Caco-2 (cell line): Measurements from ENCODE around the gene CATSPERD. TPM values are rescaled to one million over a fixed set of nuclear protein-coding genes. Genes with fewer than 3 reads are reported as not detected.
A peak's percentile ranks its signal among the peaks of the same experiment; 100 is the strongest.
"Not testable (repeated sequence)": the region's sequence is repeated elsewhere in the genome, so short reads cannot be mapped to it uniquely, and the experiment has no call there.

ENCODE experiments used
- BruUV-seq: library from RNA; stranded (reverse); fragments of 400-500 nt; replicated peaks from 2 replicates; lab custom pipeline; 2021; lab: Mats Ljungman, UMichigan
- CTCF ChIA-PET: fragments of 300-600 bp; sonication (Branson Sonifier 250); formaldehyde crosslinking; loops from one replicate; lab custom pipeline; 2022; ENCODE audit warnings: antibody characterized with exemption; lab: Charles Lee
- POLR2A ChIA-PET: fragments of 300-600 bp; sonication (Branson Sonifier 250); formaldehyde crosslinking; loops from one replicate; lab custom pipeline; 2022; ENCODE audit warnings: antibody characterized with exemption; lab: Charles Lee
- DNase-seq, 2 experiments: peaks; one replicate each; pipeline versions ENCODE4 v3.0.0 to v3.0.0-alpha.2; 2020 to 2022
- H3K27me3 ChIP-seq: replicated peaks from 2 replicates; pipeline ENCODE4 v1.6.0; 2011; ENCODE audit warnings: low read length; ENCODE audit not compliant: control insufficient read depth, insufficient read depth
- H3K36me3 ChIP-seq: 2 replicates; pipeline ENCODE4 v1.5.1; 2011; ENCODE audit warnings: low read length; ENCODE audit not compliant: control insufficient read depth, insufficient read depth
- H3K4me1 ChIP-seq: fragments of 250-450 bp; sonication (Bioruptor Pico); 2 replicates; pipeline ENCODE4 v1.5.1; 2020; ENCODE audit warnings: mild to moderate bottlenecking
- H3K4me3 ChIP-seq: 2 replicates; pipeline ENCODE4 v1.5.1; 2011; ENCODE audit warnings: low read depth, mild to moderate bottlenecking, control low read depth, low read length
- H3K9me3 ChIP-seq: fragments of 250-450 bp; sonication (Bioruptor Pico); 2 replicates; pipeline ENCODE4 v1.5.1; 2020; ENCODE audit warnings: mild to moderate bottlenecking, moderate library complexity
- H3K27ac Mint-ChIP-seq: one replicate; pipeline ENCODE4 v1.8.0; 2022; ENCODE audit warnings: mixed read lengths; ENCODE audit not compliant: unreplicated experiment
- H3K27me3 Mint-ChIP-seq: one replicate; pipeline ENCODE4 v1.8.0; 2022; ENCODE audit warnings: mixed read lengths; ENCODE audit not compliant: insufficient read depth, unreplicated experiment
- H3K36me3 Mint-ChIP-seq: one replicate; pipeline ENCODE4 v1.8.0; 2022; ENCODE audit warnings: mild to moderate bottlenecking, mixed read lengths; ENCODE audit not compliant: insufficient read depth, unreplicated experiment
- H3K4me1 Mint-ChIP-seq: one replicate; pipeline ENCODE4 v1.8.0; 2022; ENCODE audit warnings: low read depth, mixed read lengths; ENCODE audit not compliant: unreplicated experiment
- H3K4me3 Mint-ChIP-seq: one replicate; pipeline ENCODE4 v1.8.0; 2022; ENCODE audit warnings: mild to moderate bottlenecking, moderate library complexity, mixed read lengths; ENCODE audit not compliant: unreplicated experiment
- H3K9me3 Mint-ChIP-seq: one replicate; pipeline ENCODE4 v1.8.0; 2022; ENCODE audit warnings: mixed read lengths; ENCODE audit not compliant: unreplicated experiment
- CTCF ChIP-seq, 2 experiments: fragments of 200-600 bp in 1 of 2; IDR thresholded peaks; 1 replicate in 1 of 2; 2 replicates in 1 of 2; pipeline versions ENCODE4 v1.5.1 to v1.8.0; 2011 to 2022; ENCODE audit warnings: antibody characterized with exemption in 1 of 2, control low read depth in 1 of 2, inconsistent platforms in 1 of 2, low read depth in 1 of 2, low read length in 1 of 2, mild to moderate bottlenecking in 1 of 2, moderate library complexity in 1 of 2; ENCODE audit not compliant: insufficient read depth in 1 of 2, severe bottlenecking in 1 of 2, unreplicated experiment in 1 of 2
- intact Hi-C: fragments of 100-400 bp; cut with micrococcal nuclease; formaldehyde crosslinking; loops from one replicate; pipeline ENCODE4 v1.10.0; 2022; ENCODE audit not compliant: unreplicated experiment
- total RNA-seq: library from RNA; stranded (reverse); gene quantifications from 2 replicates; pipeline ENCODE4 v1.2.3, GENCODE V29; 2022

Gene CATSPERD
- total RNA-seq, 1 experiment from 2014 or later: not detected

DNA sequence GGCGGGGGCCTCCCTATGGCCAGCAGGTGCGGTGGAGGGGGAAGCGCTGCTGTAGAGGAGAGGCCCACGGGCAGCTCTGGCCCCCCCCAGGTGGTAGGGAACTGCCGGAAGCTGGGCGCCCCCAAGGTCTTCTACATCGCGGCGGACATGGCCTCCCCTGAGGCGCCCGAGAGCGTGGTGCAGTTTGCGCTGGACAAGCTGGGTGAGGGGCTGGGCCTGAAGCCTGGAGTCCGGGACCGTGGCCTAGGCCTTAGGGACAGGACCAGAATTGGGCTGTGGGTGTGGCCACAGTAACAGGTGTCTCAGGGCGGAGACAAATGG lies 34.2 kb upstream of the CATSPERD start:
- BruUV-seq: no TSS peak
- intact Hi-C loops: no loop called here
- H3K4me1 Mint-ChIP-seq: peaks cover 6% of the 10 kb centered on the region
- Histone ChIP-seq H3K36me3 (peaks cover 4% of the 10 kb centered on the region; the same call in 1 of the 2 replicates), H3K4me3 (peak overlapping the region; percentile 76), H3K4me1 (no peaks in the 10 kb centered on the region), H3K27me3 (no peaks in the 10 kb centered on the region), H3K9me3 (no peaks in the 10 kb centered on the region)
- no peaks in the 10 kb centered on the region for H3K9me3 Mint-ChIP-seq
- H3K27ac Mint-ChIP-seq: peak overlapping the region; percentile 45
- H3K27me3 Mint-ChIP-seq: no peaks in the 10 kb centered on the region
- CTCF ChIA-PET: interaction anchor here (1.3 to 1.5 kb wide), 2 partner anchors 34 to 118 kb away, joined by 5 to 8 read pairs; partner anchors contain the start of genes CATSPERD and LONP1
- no peak for TF ChIP-seq CTCF (IDR thresholded peaks at IDR 0.05; ENCODE audit: insufficient read depth in 1 of 2, low read depth in 1 of 2, low read length in 1 of 2, severe bottlenecking in 1 of 2, unreplicated experiment in 1 of 2)
- POLR2A ChIA-PET: interaction anchor here (0.5 to 1.2 kb wide), 6 partner anchors 32 to 1228 kb away, joined by 3 to 6 read pairs (median 4); partner anchors contain the start of genes CATSPERD, LONP1, SAFB and SAFB2
- H3K36me3 Mint-ChIP-seq: peaks cover 23% of the 10 kb centered on the region
- DNase-seq: no peak
- peak overlapping the region; percentile 75 for H3K4me3 Mint-ChIP-seq

GRCh38 chr19:5686647-5687359 lies 33.6 kb upstream of the CATSPERD start:
- peak; percentile 97 to 99 for DNase-seq
- Histone ChIP-seq H3K4me1 (no peaks in the 10 kb centered on the region), H3K4me3 (peak overlapping the region; percentile 76), H3K9me3 (no peaks in the 10 kb centered on the region), H3K36me3 (peaks cover 6% of the 10 kb centered on the region), H3K27me3 (no peaks in the 10 kb centered on the region)
- H3K36me3 Mint-ChIP-seq: peaks cover 23% of the 10 kb centered on the region
- peak; percentile 77 to 83 for TF ChIP-seq CTCF (IDR thresholded peaks at IDR 0.05; ENCODE audit: insufficient read depth in 1 of 2, low read depth in 1 of 2, low read length in 1 of 2, severe bottlenecking in 1 of 2, unreplicated experiment in 1 of 2)
- ChIA-PET CTCF (interaction anchor here (0.6 to 1.5 kb wide), 9 partner anchors 20 to 707 kb away, joined by 3 to 9 read pairs (median 5); partner anchors contain the start of genes CATSPERD, LONP1, SAFB2 and TINCR), POLR2A (interaction anchor here (0.5 to 1.2 kb wide), 8 partner anchors 32 to 1228 kb away, joined by 3 to 6 read pairs (median 4); partner anchors contain the start of genes CATSPERD, LONP1, SAFB and SAFB2)
- peak overlapping the region; percentile 45 for H3K27ac Mint-ChIP-seq
- no TSS peak for BruUV-seq
- peaks cover 1% of the 10 kb centered on the region for H3K4me1 Mint-ChIP-seq
- intact Hi-C loops: no loop called here
- H3K9me3 Mint-ChIP-seq: no peaks in the 10 kb centered on the region
- no peaks in the 10 kb centered on the region for H3K27me3 Mint-ChIP-seq
- H3K4me3 Mint-ChIP-seq: peak overlapping the region; percentile 75

DNA sequence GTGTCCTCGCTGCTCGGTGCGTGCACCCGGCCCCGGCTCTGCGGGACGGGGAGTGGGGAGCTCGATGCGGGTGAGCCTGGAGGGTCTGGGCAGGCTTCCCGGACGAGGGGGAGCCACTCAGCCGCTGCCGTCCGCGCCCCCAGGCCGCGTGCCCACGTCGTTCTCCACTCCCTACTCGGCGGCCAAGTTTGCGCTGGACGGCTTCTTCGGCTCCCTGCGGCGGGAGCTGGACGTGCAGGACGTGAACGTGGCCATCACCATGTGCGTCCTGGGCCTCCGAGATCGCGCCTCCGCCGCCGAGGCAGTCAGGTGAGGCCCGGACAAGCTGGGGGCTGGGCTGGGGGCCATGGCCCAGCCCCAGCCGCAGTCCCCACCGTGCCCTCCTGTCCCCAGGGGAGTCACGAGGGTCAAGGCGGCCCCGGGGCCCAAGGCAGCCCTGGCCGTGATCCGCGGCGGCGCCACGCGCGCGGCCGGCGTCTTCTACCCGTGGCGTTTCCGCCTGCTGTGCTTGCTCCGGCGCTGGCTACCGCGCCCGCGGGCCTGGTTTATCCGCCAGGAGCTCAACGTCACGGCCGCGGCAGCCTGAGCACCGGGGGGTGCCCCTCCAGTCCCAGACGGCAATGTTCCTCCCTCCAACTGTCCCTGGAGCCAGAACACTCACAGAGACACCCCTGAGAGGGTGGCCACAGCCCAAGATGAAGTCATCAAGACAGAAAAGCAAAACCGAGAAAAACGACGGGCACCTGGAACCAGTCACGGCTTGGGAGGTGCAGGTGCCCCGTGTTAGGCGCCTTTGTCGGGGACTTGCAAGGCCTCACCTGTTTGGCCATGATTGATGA lies 32.9 kb upstream of the CATSPERD start:
- TF ChIP-seq CTCF (IDR thresholded peaks at IDR 0.05; ENCODE audit: insufficient read depth in 1 of 2, low read depth in 1 of 2, low read length in 1 of 2, severe bottlenecking in 1 of 2, unreplicated experiment in 1 of 2): no peak
- Histone ChIP-seq H3K36me3 (peaks cover 7% of the 10 kb centered on the region), H3K27me3 (no peaks in the 10 kb centered on the region), H3K9me3 (no peaks in the 10 kb centered on the region), H3K4me3 (peak overlapping the region; percentile 16; the same call in 1 of the 2 replicates), H3K4me1 (no peaks in the 10 kb centered on the region)
- no TSS peak for BruUV-seq
- Mint-ChIP-seq H3K27me3 (no peaks in the 10 kb centered on the region), H3K4me1 (no peaks in the 10 kb centered on the region), H3K36me3 (peaks cover 30% of the 10 kb centered on the region), H3K4me3 (peak overlapping the region; percentile 75), H3K27ac (peak overlapping the region; percentile 43), H3K9me3 (no peaks in the 10 kb centered on the region)
- CTCF ChIA-PET: interaction anchor here (0.6 to 1.5 kb wide), 8 partner anchors 21 to 706 kb away, joined by 3 to 9 read pairs (median 5); partner anchors contain the start of genes CATSPERD, LONP1, SAFB2 and TINCR
- no peak for DNase-seq
- POLR2A ChIA-PET: interaction anchor here (0.8 to 1.2 kb wide), 3 partner anchors 31 to 140 kb away, joined by 3 to 6 read pairs (median 6); partner anchors contain the start of genes CATSPERD and LONP1
- intact Hi-C loops: no loop called here

DNA sequence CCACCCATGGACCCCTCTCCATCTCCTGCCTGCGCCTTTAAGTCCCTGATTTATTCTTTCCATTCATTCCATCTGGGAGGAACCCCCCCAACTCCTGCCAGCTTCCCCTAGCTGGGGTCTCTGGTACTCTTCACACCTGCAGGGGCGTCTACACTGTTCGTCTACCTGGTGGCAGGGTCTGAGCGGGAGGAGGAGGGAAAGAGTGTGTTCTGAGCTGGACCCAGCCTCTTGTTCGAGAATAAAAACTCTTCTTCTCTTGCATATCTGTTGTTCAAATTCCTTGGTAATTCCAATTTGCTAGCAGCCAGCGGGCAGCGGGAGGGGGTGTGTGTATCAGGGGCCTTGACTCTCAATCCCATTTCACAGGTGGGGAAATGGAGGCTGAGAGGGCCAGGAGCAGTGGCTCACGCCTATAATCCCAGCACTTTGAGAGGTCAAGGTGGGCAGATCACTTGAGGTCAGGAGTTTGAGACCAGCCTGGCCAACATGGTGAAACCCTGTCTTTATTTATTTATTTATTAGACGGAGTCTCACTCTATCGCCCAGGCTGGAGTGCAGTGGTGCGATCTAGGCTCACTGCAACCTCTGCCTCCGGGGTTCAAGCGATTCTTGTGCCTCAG lies 32.1 kb upstream of the CATSPERD start:
- peak overlapping the region; percentile 43 for H3K27ac Mint-ChIP-seq

More for the DNA sequence above, 32.1 kb upstream of the CATSPERD start:
- intact Hi-C loops, H3K36me3 ChIP-seq, DNase-seq, H3K27me3 ChIP-seq, H3K4me1 Mint-ChIP-seq, H3K9me3 ChIP-seq, H3K27me3 Mint-ChIP-seq, H3K4me3 ChIP-seq, H3K4me1 ChIP-seq, BruUV-seq, H3K9me3 Mint-ChIP-seq: not testable (repeated sequence)
- CTCF ChIA-PET: interaction anchor here (0.6 kb wide), 1 partner anchor 10 kb away, joined by 3 read pairs; no protein-coding TSS in a partner anchor
- Mint-ChIP-seq H3K4me3 (peak overlapping the region; percentile 34), H3K36me3 (peaks cover 38% of the 10 kb centered on the region)
- POLR2A ChIA-PET: interaction anchor here (2.0 kb wide), 1 partner anchor 32 kb away, joined by 24 read pairs; the partner anchor contains the start of genes CATSPERD and LONP1
